NCI-H748 (cell line): ENCODE data around the gene GLS.
"Not testable (repeated sequence)": the region's sequence is repeated elsewhere in the genome, so short reads cannot be mapped to it uniquely, and the experiment has no call there.

ENCODE experiments used
- DNase-seq: peaks from one replicate; lab custom pipeline; 2025; ENCODE audit not compliant: unreplicated experiment; lab: John Stamatoyannopoulos, UW

Gene GLS

GRCh38 chr2:190880378-190881083, at the start of gene GLS:
GLS (plus strand) TSS chr2:190880821; CDS start chr2:190881085, 264 bp downstream.
- DNase-seq = peak; percentile 99

DNA sequence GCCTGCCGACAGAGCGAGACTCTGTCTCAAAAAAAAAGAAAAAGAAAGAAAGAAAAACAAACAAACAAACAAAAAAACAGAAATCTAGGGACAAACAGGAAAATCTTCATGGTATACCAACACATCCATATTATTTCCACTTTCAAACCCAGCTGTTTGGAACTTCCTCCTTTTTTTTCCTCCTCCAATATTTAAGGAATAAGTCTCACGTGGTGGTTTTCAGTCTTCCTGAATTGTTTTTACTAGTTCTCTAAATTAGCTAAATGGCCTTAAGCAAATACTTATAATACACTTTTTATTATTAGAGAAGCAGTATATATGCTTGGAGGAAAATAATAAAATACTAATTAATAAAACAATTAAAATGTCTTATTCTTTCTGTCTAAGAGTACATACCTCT, 48.7 kb upstream of the GLS start:
- DNase-seq = no peak

DNA sequence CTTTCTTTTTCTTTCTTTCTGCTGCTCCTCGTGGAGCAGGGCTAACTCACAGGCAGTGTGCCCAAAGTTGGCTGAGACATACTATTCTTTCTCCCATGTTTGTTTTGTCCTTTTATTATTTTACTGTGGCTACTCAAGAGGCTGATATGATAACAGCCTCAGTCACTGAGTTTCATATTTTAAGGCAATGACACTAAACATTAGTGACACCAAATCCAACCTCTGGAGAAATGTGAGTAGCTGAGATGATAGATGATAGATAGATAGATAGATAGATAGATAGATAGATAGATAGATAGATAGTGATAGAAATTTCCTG, 45.8 kb upstream of the GLS start:
- no peak for DNase-seq

GRCh38 chr2:190835303-190835930, 45.2 kb upstream of the GLS start:
- no peak for DNase-seq

- DNase-seq = no peak
These were observed 43.9 kb upstream of the GLS start for GRCh38 chr2:190836767-190837166.

DNA sequence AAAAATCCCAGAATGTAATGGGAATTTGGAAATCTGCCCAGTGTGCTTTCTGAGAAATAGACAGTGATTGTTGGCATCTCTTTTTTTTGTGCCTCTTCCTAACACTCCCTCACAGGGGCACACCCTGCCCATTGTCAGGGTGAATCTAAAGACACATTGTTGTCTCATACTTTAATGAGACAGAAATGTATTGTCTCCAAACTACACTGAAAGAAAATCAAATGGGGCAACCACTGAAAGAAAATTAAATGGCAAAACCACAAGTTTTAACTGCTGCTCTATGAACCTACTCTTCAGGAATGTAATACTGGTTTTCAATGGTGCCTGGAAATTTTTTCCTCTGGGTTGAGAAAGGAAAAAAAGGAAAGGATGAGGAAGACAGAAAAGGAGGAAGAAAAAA, 43.2 kb upstream of the GLS start:
- DNase-seq = peak; percentile 52

- no peak for DNase-seq
These were observed 42.7 kb upstream of the GLS start for GRCh38 chr2:190837952-190838361.

DNA sequence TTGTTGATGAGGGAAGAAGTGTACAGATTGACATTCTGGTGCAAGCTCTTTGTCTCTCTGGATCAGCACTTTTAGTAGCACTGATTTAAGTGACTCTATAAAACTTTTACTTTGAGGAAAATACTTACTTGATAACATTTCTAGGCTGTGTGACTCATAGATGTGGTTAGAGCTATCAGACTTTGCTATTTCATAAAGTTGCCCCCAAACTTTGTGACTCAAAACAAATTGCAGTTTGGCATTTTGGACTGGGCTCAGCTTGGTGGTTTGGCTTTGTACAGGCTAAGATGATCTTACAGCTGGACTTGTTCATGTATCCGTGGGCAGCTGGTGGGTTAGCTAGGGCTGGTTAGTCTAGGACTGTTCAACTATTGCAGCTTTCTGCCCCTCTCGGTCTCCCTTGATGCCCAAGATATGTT, 42.1 kb upstream of the GLS start:
- no peak for DNase-seq

DNA sequence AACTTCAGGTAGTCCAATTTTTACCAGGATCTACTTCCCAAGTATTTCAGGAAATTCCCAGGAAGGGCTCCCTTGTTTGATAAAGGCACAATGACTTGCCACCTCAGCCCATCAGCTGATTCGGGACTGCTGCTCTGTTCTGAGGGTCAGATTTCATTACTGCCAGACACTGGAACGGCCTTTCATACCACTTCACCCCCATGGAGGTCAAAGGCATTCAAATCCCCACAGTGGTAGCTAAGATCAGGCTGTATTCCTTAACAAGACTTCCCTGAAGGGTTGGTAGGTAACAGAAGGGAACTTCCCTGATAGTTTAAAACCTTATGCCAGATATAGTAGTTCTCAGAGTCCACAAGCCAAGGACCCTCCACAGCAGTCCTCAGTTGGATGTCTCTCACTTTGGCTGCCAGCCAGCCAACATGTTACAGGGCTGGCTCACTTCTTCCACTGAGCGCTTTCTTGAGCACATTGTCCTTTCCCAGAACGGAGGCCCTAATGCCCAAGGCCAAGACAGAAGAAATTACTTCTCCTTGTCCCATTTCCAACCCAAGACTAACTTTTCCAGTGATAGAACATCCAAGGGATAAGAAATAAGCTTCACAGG, 40.0 kb upstream of the GLS start:
- no peak for DNase-seq

DNA sequence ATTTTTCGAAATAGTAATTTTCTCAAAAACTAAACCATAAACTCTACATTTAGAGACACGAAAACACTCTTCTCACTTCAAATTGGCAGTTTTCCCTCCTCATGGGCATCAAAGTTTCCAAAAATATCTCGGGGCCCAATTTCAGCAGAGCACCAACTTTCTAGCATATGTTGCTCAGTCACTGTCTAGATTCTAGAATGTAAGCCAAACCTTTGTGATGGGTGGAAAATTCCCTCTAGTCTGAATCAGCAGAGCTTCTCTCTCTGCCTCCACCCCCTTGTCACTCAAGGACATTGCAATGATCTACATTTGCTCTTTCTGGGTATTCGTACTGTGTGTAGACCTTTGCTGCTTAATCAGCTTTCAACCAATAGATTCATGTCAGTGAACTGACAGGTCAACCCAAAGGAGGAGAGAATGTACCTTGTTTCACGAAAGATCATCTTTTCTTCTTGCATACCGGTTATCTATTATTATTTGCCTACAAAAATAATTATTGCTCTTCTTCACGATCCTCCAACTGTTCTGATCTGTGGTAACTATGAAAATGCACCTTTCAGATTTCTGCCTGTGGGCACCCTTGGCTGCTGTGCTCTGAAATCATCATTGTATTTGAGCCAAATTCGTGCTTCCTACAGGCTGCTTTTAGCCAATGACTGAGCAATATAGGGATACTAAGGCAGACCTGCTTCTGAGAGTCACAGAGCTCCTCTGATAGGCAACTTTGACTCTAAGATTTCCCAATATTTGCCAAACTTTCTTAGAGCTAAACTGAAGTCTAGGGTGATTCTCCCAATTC, 38.7 kb upstream of the GLS start:
- no peak for DNase-seq

- DNase-seq = no peak
These were observed 38.0 kb upstream of the GLS start for GRCh38 chr2:190842606-190843104.

DNA sequence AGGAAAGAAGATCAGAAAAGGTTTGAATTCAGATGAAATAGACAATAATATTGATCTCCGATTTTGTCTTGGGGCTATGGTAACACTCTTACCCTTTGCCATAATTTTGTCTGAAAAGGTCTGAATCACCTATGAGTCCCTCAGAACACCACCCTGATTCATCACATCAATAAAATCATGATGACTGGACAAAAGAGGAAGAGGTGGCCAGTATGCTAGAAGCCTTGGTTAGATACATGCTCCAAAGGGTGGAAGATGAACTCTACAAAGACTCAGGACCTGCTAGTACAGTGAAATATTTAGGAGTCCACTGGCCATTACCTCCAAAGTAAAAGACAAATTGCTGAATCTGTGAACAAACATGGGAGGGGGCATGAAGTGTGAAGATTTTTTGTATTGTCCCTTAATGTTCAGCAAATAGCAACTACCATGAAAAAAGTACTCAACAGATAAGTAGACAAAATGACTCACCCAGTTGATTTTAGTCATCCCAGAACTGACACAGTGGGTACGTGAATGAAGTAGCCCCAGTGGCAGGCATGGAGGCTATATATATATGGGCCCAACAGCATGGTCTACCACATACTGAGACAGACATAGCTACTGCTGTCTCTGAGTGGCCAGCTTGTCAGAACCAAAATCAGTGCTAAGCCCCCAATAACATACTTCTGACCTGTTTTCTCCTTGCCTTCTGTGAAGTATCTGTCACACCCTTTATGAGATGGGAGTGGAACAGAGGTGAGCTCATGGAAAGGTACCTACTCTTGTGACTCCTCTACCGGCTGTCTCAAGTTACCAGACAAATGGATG, 36.5 kb upstream of the GLS start:
- DNase-seq = no peak

DNA sequence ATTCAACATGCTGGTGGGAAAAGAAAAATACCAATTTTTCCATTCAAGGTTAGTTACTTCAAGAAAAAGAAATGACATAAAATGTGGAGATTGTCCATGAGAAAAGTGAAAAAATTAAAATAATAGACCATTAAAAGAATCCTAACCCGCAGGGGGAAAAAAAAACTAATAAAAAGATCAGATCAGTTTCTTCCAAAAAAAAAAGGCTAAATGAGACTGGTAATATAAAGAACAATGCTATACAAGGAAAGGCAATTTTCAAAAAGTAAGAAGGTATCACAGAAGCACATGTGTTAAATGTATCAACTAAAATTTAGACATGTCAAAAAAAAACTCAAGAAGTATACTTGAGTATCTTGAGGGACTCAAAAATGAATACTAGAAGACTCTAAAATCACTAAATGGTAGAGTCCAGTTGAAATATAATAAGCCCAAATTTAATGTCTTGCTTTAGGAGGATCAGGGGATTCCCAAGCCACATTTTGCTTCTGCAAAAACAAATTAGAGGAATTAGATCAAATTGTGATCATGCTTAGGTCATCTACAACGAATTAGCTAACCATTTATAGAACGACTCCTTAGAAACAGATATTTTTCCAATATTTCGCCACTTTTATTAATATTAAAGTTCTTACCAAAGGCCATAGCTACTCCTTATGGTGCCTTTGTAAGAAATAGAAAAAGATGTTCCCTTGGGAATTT, 35.8 kb upstream of the GLS start:
- no peak for DNase-seq

GRCh38 chr2:190846746-190847145, 33.9 kb upstream of the GLS start:
- DNase-seq = no peak

- DNase-seq = no peak
These were observed 33.0 kb upstream of the GLS start for GRCh38 chr2:190847504-190848081.

DNA sequence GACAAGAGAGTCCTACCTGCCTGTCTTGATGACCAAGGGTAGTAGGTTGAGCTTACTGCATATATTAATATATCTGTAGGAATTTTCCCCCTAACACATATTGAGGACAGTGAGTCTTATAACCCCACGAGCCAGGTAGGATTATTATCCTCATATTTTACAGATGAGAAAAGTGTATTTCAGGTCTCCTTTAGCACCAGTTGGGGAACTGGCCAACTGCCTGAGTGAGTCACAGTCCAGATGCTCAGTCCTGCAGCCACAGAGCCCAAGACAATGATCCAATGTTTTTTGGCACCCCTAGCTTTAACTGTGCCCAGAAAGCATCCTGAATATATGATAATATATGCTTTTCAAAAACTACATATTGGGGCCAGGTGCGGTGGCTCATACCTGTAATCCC, 30.8 kb upstream of the GLS start:
- DNase-seq = no peak

DNA sequence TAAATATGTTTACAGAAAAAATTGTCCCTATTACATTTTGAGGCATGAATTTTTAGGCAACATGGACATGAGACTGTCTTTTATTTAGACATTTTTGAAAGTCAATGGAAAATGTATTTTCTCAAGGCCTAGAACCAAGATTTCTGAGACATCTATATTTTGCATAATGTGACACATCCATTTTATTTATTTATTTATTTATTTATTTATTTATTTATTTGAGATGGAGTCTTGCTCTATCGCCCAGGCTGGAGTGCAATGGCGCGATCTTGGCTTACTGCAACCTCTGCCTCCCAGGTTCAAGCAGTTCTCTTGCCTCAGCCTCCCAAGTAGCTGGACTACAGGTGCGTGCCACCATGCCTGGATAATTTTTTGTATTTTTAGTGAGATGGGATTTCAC, 27.6 kb upstream of the GLS start:
- DNase-seq = not testable (repeated sequence)

DNA sequence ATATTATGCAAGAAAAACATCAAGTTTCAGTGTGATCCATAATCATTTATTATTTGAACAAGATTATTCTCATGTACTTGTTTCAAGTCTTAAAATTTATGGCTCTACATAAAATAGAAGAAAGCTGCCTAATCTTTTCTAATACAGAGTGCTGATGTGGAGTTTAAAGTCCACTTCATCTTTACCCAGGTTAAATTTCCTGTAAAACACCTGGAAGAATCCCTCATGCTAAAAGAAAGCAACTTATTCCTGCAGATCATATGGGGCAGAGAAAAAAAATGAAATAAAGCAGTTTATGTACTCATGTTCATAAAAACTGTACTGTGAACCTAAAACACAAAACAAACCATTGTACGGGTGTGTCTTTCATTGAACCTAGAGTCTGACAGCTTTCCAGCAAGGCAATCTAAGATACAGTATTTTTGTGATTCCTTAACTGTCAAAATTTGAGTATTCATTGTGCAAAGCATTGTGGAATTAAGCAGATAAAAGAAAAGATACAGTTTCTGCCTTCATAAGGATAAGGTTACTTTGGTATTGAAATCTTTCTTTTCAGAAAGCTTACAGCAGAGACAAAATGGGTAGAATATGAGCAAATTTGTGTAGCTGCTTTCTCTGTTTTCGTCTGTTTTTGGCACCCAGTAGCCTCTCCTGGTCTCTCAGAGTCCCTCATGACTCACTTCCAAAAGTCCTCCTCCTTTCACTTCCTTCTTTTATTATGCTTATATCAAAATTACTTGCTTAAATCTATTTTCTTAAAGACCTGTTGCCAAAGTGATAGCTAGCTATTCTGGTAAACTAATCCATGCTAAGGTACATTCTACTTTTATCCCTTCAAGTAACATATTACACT, 26.9 kb upstream of the GLS start:
- no peak for DNase-seq

DNA sequence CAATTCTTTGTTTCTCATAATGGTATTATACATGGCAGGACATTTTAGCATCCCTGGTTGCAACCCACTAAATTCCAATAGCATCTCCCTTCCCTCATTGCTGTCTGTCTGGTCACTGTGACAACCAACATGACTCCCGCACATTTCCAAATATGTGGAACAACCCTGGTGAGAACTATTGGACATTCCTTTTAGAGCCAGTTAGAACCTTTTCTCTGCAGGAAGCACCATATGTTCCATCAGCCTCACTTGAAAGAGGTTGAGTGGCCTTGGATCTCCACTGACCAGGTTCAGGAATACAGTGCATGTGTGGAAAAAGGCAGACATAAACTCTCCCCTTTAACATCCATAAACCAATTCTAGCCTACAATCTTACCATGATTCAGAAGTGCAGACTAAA, 25.9 kb upstream of the GLS start:
- no peak for DNase-seq
